K562 (cell line): ENCODE measurements around the gene LYPD3. TPM values are rescaled to one million over a fixed set of nuclear protein-coding genes. Genes with fewer than 3 reads are reported as not detected.

Experiments
- ASH1L ChIP-seq: fragments of 450-650 bp; IDR thresholded peaks from 2 replicates; pipeline ENCODE4 v1.6.1; 2018; ENCODE audit warnings: borderline replicate concordance, mild to moderate bottlenecking, low read depth; ENCODE audit not compliant: partially characterized antibody
- CCNT2 ChIP-seq: IDR thresholded peaks from 2 replicates; pipeline ENCODE4 v1.6.1; 2011; ENCODE audit warnings: borderline replicate concordance, low read depth, mild to moderate bottlenecking, moderate library complexity, mixed read lengths, low read length; ENCODE audit not compliant: insufficient read length; ENCODE audit errors: extremely low read depth
- CREM ChIP-seq: IDR thresholded peaks from 2 replicates; pipeline ENCODE4 v1.6.1; 2014; ENCODE audit warnings: antibody characterized with exemption, low read depth
- HLTF ChIP-seq: fragments of 450-650 bp; IDR thresholded peaks from 2 replicates; pipeline ENCODE4 v1.6.1; 2016
- JUN ChIP-seq, 2 experiments: sonication (generic) in 1 of 2; formaldehyde crosslinking in 1 of 2; IDR thresholded peaks; 2 replicates each; pipeline versions ENCODE4 v1.6.1 to v1.8.0; 2012 to 2022; ENCODE audit warnings: borderline replicate concordance in 2 of 2, mild to moderate bottlenecking in 2 of 2, improper control_type of control experiment in 1 of 2, low read depth in 1 of 2, low read length in 1 of 2, missing genetic modification reagents in 1 of 2
- MBD2 ChIP-seq: sonication (generic); IDR thresholded peaks from 2 replicates; pipeline ENCODE4 v1.6.1; 2016; ENCODE audit warnings: low read depth, borderline replicate concordance
- MIER1 ChIP-seq: fragments of 450-650 bp; IDR thresholded peaks from 2 replicates; pipeline ENCODE4 v1.6.1; 2016; ENCODE audit warnings: antibody characterized with exemption, mild to moderate bottlenecking, low read depth
- POLR2AphosphoS5 ChIP-seq: IDR thresholded peaks from 2 replicates; pipeline ENCODE4 v1.6.1; 2011; ENCODE audit warnings: mild to moderate bottlenecking, low read depth, low read length, moderate library complexity; ENCODE audit not compliant: control insufficient read depth, insufficient read depth
- POLR2G ChIP-seq: fragments of 200-400 bp; formaldehyde crosslinking; IDR thresholded peaks from 2 replicates; pipeline ENCODE4 v1.6.1; 2017; ENCODE audit warnings: low read depth, mild to moderate bottlenecking, antibody characterized with exemption, low read length, moderate library complexity
- POLR2H ChIP-seq: IDR thresholded peaks from 2 replicates; pipeline ENCODE4 v1.6.1; 2016; ENCODE audit warnings: missing genetic modification characterization, low read depth, mild to moderate bottlenecking, control low read depth, missing compliant biosample characterization, moderate library complexity
- PTRF ChIP-seq: fragments of 450-650 bp; IDR thresholded peaks from 2 replicates; pipeline ENCODE4 v1.6.1; 2016; ENCODE audit warnings: mild to moderate bottlenecking, missing genetic modification characterization, missing compliant biosample characterization
- STAT5A ChIP-seq: IDR thresholded peaks from 2 replicates; pipeline ENCODE4 v1.6.1; 2012; ENCODE audit warnings: low read length, inconsistent platforms, borderline replicate concordance
- SUPT5H ChIP-seq: fragments of 450-650 bp; IDR thresholded peaks from 2 replicates; pipeline ENCODE4 v1.6.1; 2016
- TAF7 ChIP-seq: fragments of 450-650 bp; IDR thresholded peaks from 2 replicates; pipeline ENCODE4 v1.6.1; 2016; ENCODE audit warnings: missing genetic modification characterization, missing compliant biosample characterization
- ZC3H4 ChIP-seq: sonication (generic); formaldehyde crosslinking; IDR thresholded peaks from 2 replicates; pipeline ENCODE4 v1.9.0; 2021; ENCODE audit warnings: missing genetic modification reagents, borderline replicate concordance
- ZFPM2 ChIP-seq: fragments of 250-450 bp; sonication (Bioruptor Pico); IDR thresholded peaks from 2 replicates; pipeline ENCODE4 v1.5.1; 2022; ENCODE audit warnings: mild to moderate bottlenecking
- ZNF584 ChIP-seq: fragments of 200-800 bp; sonication (Bioruptor generic); IDR thresholded peaks from 2 replicates; pipeline ENCODE4 v1.6.1; 2016; ENCODE audit warnings: low read depth, mild to moderate bottlenecking, missing genetic modification characterization, missing compliant biosample characterization
- ZNF785 ChIP-seq: fragments of 250-450 bp; sonication (Bioruptor Pico); IDR thresholded peaks from 2 replicates; pipeline ENCODE4 v1.4.0; 2020; ENCODE audit warnings: mild to moderate bottlenecking
- polyA plus RNA-seq, 8 experiments: library from polyadenylated mRNA; depleted of rRNA in 4 of 8; stranded (reverse) in 5 of 8; unstranded in 3 of 8; fragments of >200 nt; fragmentation: Nextera tagmentation in 2 of 8; fragmentation: Illumina TruSeq in 1 of 8; extraction: Ambion mirVana in 2 of 8; extraction: Trizol in 1 of 8; gene quantifications; 2 replicates each; pipeline versions ENCODE4 v1.2.1 to v1.2.3, GENCODE V29; 2011 to 2014; ENCODE audit warnings: inconsistent platforms in 1 of 8, missing spikeins in 1 of 8
- total RNA-seq, 7 experiments: library from RNA; depleted of rRNA in 6 of 7; stranded (reverse); fragments of >200 nt in 6 of 7; fragmentation: Illumina TruSeq in 2 of 7; extraction: Trizol in 2 of 7; gene quantifications; 2 replicates each; pipeline versions ENCODE4 v1.2.1 to v1.2.3, GENCODE V29; 2011 to 2021; ENCODE audit warnings: low replicate concordance in 1 of 7
- TF ChIP-seq, protein P1 (sequence below): sonication (generic); formaldehyde crosslinking; IDR thresholded peaks from 2 replicates; pipeline ENCODE4 v1.8.1; 2022; ENCODE audit warnings: missing genetic modification reagents
- TF ChIP-seq, protein P2 (sequence below): sonication (generic); formaldehyde crosslinking; IDR thresholded peaks from 2 replicates; pipeline ENCODE4 v1.9.0; 2022; ENCODE audit warnings: mild to moderate bottlenecking, missing genetic modification reagents
- TF ChIP-seq, protein P3 (sequence below): fragments of 250-450 bp; sonication (Bioruptor Pico); IDR thresholded peaks from 2 replicates; pipeline ENCODE4 v1.5.0; 2020; ENCODE audit warnings: mild to moderate bottlenecking

Gene LYPD3
- total and polyA plus RNA-seq, 9 of the 15 experiments (the other 6 are each of a cell fraction or from before 2014, with no cell fraction given), result 0.04 to 0.33 (median 0.20) TPM; not detected in 1

DNA sequence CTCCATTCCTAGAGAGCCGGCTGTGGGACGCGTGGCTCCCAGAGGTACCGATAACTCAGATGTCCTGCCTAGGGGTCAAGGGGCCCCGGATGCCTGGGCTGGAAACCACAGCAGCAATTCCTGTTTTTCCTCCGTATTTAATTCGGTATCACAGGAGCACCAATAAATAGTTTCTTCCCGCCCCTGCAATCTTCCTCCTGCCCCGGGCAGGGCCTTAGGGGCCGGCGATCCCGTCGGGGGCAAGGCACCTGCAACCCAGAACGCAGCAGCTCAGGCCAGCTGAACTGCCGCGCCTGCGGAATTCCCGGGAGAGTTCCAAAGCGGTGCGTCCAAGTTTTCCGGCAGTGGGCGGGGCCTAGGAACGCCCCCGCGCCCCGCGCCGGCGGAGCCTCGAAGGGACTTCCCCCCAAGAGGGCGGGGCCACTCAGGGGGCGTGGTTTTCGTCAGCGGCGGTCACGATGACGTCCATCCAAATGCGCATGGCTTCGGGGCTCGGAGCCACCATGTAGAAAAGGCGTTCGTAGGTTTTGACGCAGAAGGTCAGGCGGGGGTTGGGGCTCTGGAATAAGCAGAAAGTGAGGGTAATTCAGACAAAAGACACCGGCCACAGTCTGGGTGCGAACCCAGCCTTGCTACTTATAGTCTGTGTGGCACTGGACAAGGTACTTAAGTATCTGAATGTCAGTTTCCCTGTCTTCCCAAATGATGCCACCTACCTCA, 9.7 kb upstream of the LYPD3 start (continued):
- TF ChIP-seq, protein P1, sequence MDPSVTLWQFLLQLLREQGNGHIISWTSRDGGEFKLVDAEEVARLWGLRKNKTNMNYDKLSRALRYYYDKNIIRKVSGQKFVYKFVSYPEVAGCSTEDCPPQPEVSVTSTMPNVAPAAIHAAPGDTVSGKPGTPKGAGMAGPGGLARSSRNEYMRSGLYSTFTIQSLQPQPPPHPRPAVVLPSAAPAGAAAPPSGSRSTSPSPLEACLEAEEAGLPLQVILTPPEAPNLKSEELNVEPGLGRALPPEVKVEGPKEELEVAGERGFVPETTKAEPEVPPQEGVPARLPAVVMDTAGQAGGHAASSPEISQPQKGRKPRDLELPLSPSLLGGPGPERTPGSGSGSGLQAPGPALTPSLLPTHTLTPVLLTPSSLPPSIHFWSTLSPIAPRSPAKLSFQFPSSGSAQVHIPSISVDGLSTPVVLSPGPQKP (CRISPR knock-in tag), result no peak
- no peak for TF ChIP-seq ZFPM2 (CRISPR knock-in tag)
- TF ChIP-seq CREM, result peak; percentile 97
- TF ChIP-seq CCNT2, result peak; percentile 67
- 0 out of 2 replicates have a peak, but pooled peaks have one; percentile 36 for TF ChIP-seq POLR2H (tag)
- TF ChIP-seq, protein P2, sequence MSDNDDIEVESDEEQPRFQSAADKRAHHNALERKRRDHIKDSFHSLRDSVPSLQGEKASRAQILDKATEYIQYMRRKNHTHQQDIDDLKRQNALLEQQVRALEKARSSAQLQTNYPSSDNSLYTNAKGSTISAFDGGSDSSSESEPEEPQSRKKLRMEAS (CRISPR knock-in tag), result peak; percentile 71
- peak; percentile 82 for TF ChIP-seq POLR2G
- TF ChIP-seq, protein P3, sequence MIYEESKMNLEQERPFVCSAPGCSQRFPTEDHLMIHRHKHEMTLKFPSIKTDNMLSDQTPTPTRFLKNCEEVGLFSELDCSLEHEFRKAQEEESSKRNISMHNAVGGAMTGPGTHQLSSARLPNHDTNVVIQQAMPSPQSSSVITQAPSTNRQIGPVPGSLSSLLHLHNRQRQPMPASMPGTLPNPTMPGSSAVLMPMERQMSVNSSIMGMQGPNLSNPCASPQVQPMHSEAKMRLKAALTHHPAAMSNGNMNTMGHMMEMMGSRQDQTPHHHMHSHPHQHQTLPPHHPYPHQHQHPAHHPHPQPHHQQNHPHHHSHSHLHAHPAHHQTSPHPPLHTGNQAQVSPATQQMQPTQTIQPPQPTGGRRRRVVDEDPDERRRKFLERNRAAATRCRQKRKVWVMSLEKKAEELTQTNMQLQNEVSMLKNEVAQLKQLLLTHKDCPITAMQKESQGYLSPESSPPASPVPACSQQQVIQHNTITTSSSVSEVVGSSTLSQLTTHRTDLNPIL (CRISPR knock-in tag), result no peak
- peak; percentile 82 for TF ChIP-seq SUPT5H
- TF ChIP-seq POLR2AphosphoS5, result peak; percentile 62; the same call in 1 of the 2 replicates
- no peak for TF ChIP-seq PTRF (tag)
- TF ChIP-seq MBD2, result no peak
- no peak for TF ChIP-seq MIER1
- TF ChIP-seq STAT5A, result no peak
- TF ChIP-seq JUN (IDR thresholded peaks at IDR 0.05; ENCODE audit: borderline replicate concordance, low read depth, low read length), result peak; percentile 47; the same call in 1 of the 2 replicates
- no peak for TF ChIP-seq JUN (CRISPR knock-in tag; IDR thresholded peaks at IDR 0.05; ENCODE audit: borderline replicate concordance)
- TF ChIP-seq HLTF, result no peak
- TF ChIP-seq TAF7 (tag), result peak; percentile 33; the same call in 1 of the 2 replicates
- TF ChIP-seq ZNF584 (CRISPR knock-in tag), result no peak
- no peak for TF ChIP-seq ZNF785 (CRISPR knock-in tag)
- TF ChIP-seq ASH1L, result no peak
- no peak for TF ChIP-seq ZC3H4 (CRISPR knock-in tag)
